Right lobe of liver (tissue), 6 donors: ENCODE data around the gene THRAP3. TPM values are rescaled to one million over a fixed set of nuclear protein-coding genes. Genes with fewer than 3 reads are reported as not detected.
"Not testable (repeated sequence)": the region's sequence is repeated elsewhere in the genome, so short reads cannot be mapped to it uniquely, and the experiment has no call there.

Experiments
- ATAC-seq, 4 donors: fragments of 200-7000 bp; cut with Tn5 transposase; one replicate each; pipeline ENCODE4 v1.9.1; 2020; ENCODE audit warnings: mild to moderate bottlenecking in 4 of 4, moderate library complexity in 4 of 4
- DNase-seq, 3 donors: peaks; one replicate each; pipeline ENCODE4 v3.0.0-alpha.2; 2020
- H3K27ac ChIP-seq, 3 donors: fragments of 200-600 bp; one replicate each; pipeline ENCODE4 v1.8.0; 2022
- H3K27me3 ChIP-seq, 2 donors: fragments of 200-600 bp; one replicate each; pipeline ENCODE4 v1.8.0; 2022
- H3K36me3 ChIP-seq, 4 donors: fragments of 200-600 bp; sonication (generic) in 1 of 4; one replicate each; pipeline versions ENCODE4 v1.5.1 to v1.8.0; 2017 to 2022; ENCODE audit warnings: control low read depth in 1 of 4
- H3K4me1 ChIP-seq, 4 donors: fragments of 200-600 bp; sonication (generic) in 1 of 4; one replicate each; pipeline versions ENCODE4 v1.5.1 to v1.8.0; 2017 to 2022; ENCODE audit warnings: control low read depth in 1 of 4
- H3K4me3 ChIP-seq, 3 donors: fragments of 200-600 bp; one replicate each; pipeline ENCODE4 v1.8.0; 2022
- H3K9me3 ChIP-seq, 4 donors: fragments of 200-600 bp; sonication (generic) in 1 of 4; one replicate each; pipeline versions ENCODE4 v1.5.1 to v1.8.0; 2017 to 2022; ENCODE audit warnings: control low read depth in 1 of 4
- CTCF ChIP-seq, 4 donors: fragments of 200-600 bp in 3 of 4; fragments of 450-650 bp in 1 of 4; IDR thresholded peaks; one replicate each; pipeline versions ENCODE4 v1.5.1 to v1.8.0; 2016 to 2022; ENCODE audit warnings: antibody characterized with exemption in 4 of 4, mild to moderate bottlenecking in 2 of 4
- POLR2A ChIP-seq: fragments of 450-650 bp; IDR thresholded peaks from one replicate; pipeline ENCODE4 v1.6.1; 2017; ENCODE audit warnings: antibody characterized with exemption, mild to moderate bottlenecking
- WGBS: methylation state at CpG from one replicate; pipeline ENCODE4 v1.1.6; 2018; ENCODE audit warnings: low coverage, low lambda C conversion rate; ENCODE audit not compliant: insufficient coverage; ENCODE audit errors: missing lambda C conversion rate; 5-methylcytosine and 5-hydroxymethylcytosine counted together
- intact Hi-C, 2 donors: fragments of 100-400 bp; cut with DNase I; formaldehyde crosslinking; loops; one replicate each; pipeline versions ENCODE4 v1.11.2 to v1.14.1; 2022
- total RNA-seq, 6 experiments: library from RNA; depleted of rRNA in 2 of 6; stranded (reverse); fragments of >200 nt in 2 of 6; fragmentation: NEBNext Ultra II Directional in 3 of 6; extraction: Animal tissue kit (Norgen Biotek cat#: 25700) in 3 of 6; gene quantifications; one replicate each; pipeline versions ENCODE4 v1.1.0 to v1.2.4, GENCODE V29; 2016 to 2023
- donor health status: DM: no; HTN: yes; CAD: no.
- donor health status: DM: no; HTN: no; CAD: no.
- donor health status: DM: no; HTN: no; CAD: no.
- donor health status: DM: no; HTN: yes; CAD: no.
- donor health status: DM: no; HTN: yes; CAD: no.

Gene THRAP3
- total RNA-seq, 6 experiments from 2014 or later: 33.7 to 53.6 (median 40.7) TPM

- no peak for TF ChIP-seq POLR2A
- peak in 3 of 4 donors; percentile 30 to 52 (median 33) for TF ChIP-seq CTCF (IDR thresholded peaks at IDR 0.05)
- Histone ChIP-seq H3K4me1 (peaks cover 0 to 31% (median 13%) of the 10 kb centered on the region in 4 donors), H3K4me3 (peak overlapping the region; percentile 66 to 80 (median 79)), H3K27me3 (no peaks in the 10 kb centered on the region), H3K36me3 (peaks cover 0 to 8% (median 0%) of the 10 kb centered on the region in 4 donors), H3K9me3 (no peaks in the 10 kb centered on the region), H3K27ac (peak overlapping the region; percentile 90 to 92 (median 91))
- intact Hi-C loops: no loop called here
- WGBS: 0% methylated on average over 25 of the region's 29 CpGs
- peak; percentile 72 to 82 (median 74) for ATAC-seq
- DNase-seq: peak; percentile 84 to 88 (median 85)
Observed at GRCh38 chr1:36224537-36225282, 467 bp downstream of the THRAP3 start.

- intact Hi-C loops: no loop called here
- Histone ChIP-seq H3K4me1 (peaks cover 0 to 33% (median 13%) of the 10 kb centered on the region in 4 donors), H3K9me3 (no peaks in the 10 kb centered on the region), H3K27me3 (no peaks in the 10 kb centered on the region), H3K27ac (peak overlapping the region; percentile 90 to 92 (median 91)), H3K36me3 (peaks cover 0 to 13% (median 1%) of the 10 kb centered on the region in 4 donors), H3K4me3 (peak overlapping the region; percentile 66 to 80 (median 79))
- ATAC-seq (no peak), DNase-seq (peak in 1 of 3 donors; percentile 6)
- no peak for TF ChIP-seq CTCF (IDR thresholded peaks at IDR 0.05)
- WGBS: 4% methylated on average over 10 of the region's 10 CpGs
Observed at GRCh38 chr1:36225283-36225899, 1.1 kb downstream of the THRAP3 start.

- DNase-seq, H3K27ac ChIP-seq, H3K27me3 ChIP-seq, H3K4me3 ChIP-seq, ATAC-seq, H3K9me3 ChIP-seq: not testable (repeated sequence)
- intact Hi-C loops: loop anchor here (10.0 kb wide), 1 partner anchor 55 kb away; no protein-coding TSS in a partner anchor
- WGBS: 94% methylated on average over 11 of the region's 12 CpGs
- Histone ChIP-seq H3K36me3 (peaks cover 0 to 26% (median 6%) of the 10 kb centered on the region in 4 donors), H3K4me1 (peaks cover 0 to 48% (median 13%) of the 10 kb centered on the region in 4 donors)
Observed at GRCh38 chr1:36230279-36230678, 6.0 kb downstream of the THRAP3 start.

GRCh38 chr1:36231191-36231590 lies 6.9 kb downstream of the THRAP3 start:
- Histone ChIP-seq H3K27me3 (no peaks in the 10 kb centered on the region), H3K27ac (no peak overlapping the region), H3K36me3 (peaks cover 0 to 26% (median 6%) of the 10 kb centered on the region in 4 donors), H3K4me1 (peaks cover 0 to 45% (median 8%) of the 10 kb centered on the region in 4 donors), H3K4me3 (no peak overlapping the region), H3K9me3 (no peaks in the 10 kb centered on the region)
- intact Hi-C loops: loop anchor here (10.0 kb wide), 1 partner anchor 54 kb away; no protein-coding TSS in a partner anchor
- DNase-seq (no peak), ATAC-seq (no peak)
- TF ChIP-seq POLR2A (no peak), CTCF (IDR thresholded peaks at IDR 0.05) (no peak)
- WGBS: 38% methylated on average over 1 of the region's 1 CpG
